Ectodermal cell (in vitro differentiated cells): ENCODE measurements around the gene CD300C.
"Not testable (repeated sequence)": the region's sequence is repeated elsewhere in the genome, so short reads cannot be mapped to it uniquely, and the experiment has no call there.

Source experiments
- H3K27ac ChIP-seq: 2 replicates; pipeline ENCODE4 v1.7.0; 2013; ENCODE audit warnings: mild to moderate bottlenecking, low read depth, low read length; ENCODE audit not compliant: insufficient read depth, poor library complexity, severe bottlenecking
- H3K27me3 ChIP-seq: 2 replicates; pipeline ENCODE4 v1.7.0; 2013; ENCODE audit warnings: mild to moderate bottlenecking, low read length; ENCODE audit not compliant: insufficient read depth, control insufficient read depth, poor library complexity, severe bottlenecking
- H3K36me3 ChIP-seq: one replicate; pipeline ENCODE4 v1.7.0; 2013; ENCODE audit warnings: low read length; ENCODE audit not compliant: control insufficient read depth, insufficient read depth
- H3K4me1 ChIP-seq: one replicate; pipeline ENCODE4 v1.7.0; 2013; ENCODE audit warnings: low read length; ENCODE audit not compliant: control insufficient read depth, insufficient read depth
- H3K4me3 ChIP-seq: 2 replicates; pipeline ENCODE4 v1.7.0; 2013; ENCODE audit warnings: low read depth, low read length, control low read depth; ENCODE audit not compliant: insufficient read depth
- H3K9me3 ChIP-seq: 2 replicates; pipeline ENCODE4 v1.7.0; 2013; ENCODE audit warnings: mild to moderate bottlenecking, low read length, moderate library complexity; ENCODE audit not compliant: control insufficient read depth
- WGBS, 2 experiments: methylation state at CpG; one replicate each; pipeline ENCODE4 v1.1.7; 2013; ENCODE audit warnings: missing lambda C conversion rate in 2 of 2; 5-methylcytosine and 5-hydroxymethylcytosine counted together

Gene CD300C

GRCh38 chr17:74524653-74525464, 21.1 kb downstream of the CD300C start:
- Histone ChIP-seq H3K9me3 (no peaks in the 10 kb centered on the region), H3K27me3 (no peaks in the 10 kb centered on the region), H3K4me3 (no peak overlapping the region), H3K4me1 (no peaks in the 10 kb centered on the region), H3K27ac (no peak overlapping the region), H3K36me3 (no peaks in the 10 kb centered on the region)
- WGBS, 2 experiments, result 90 to 91% methylated on average over 10 to 11 of the region's 11 CpGs

- H3K9me3 ChIP-seq, result no peaks in the 10 kb centered on the region
- no peak overlapping the region for H3K27ac ChIP-seq
- no peaks in the 10 kb centered on the region for H3K27me3 ChIP-seq
- H3K36me3 ChIP-seq, result no peaks in the 10 kb centered on the region
- no peaks in the 10 kb centered on the region for H3K4me1 ChIP-seq
- 80 to 90% methylated on average over 3 of the region's 3 CpGs for WGBS, 2 experiments
- H3K4me3 ChIP-seq, result no peak overlapping the region
These were observed 22.6 kb downstream of the CD300C start for GRCh38 chr17:74523308-74523707.

GRCh38 chr17:74522381-74523105, 23.4 kb downstream of the CD300C start:
- 81 to 83% methylated on average over 10 of the region's 10 CpGs for WGBS, 2 experiments
- Histone ChIP-seq H3K27ac (no peak overlapping the region), H3K36me3 (no peaks in the 10 kb centered on the region), H3K4me3 (no peak overlapping the region), H3K27me3 (no peaks in the 10 kb centered on the region), H3K9me3 (no peaks in the 10 kb centered on the region), H3K4me1 (no peaks in the 10 kb centered on the region)

GRCh38 chr17:74521701-74522201, 24.2 kb downstream of the CD300C start:
- Histone ChIP-seq H3K27ac (no peak overlapping the region), H3K4me3 (no peak overlapping the region), H3K36me3 (no peaks in the 10 kb centered on the region), H3K27me3 (no peaks in the 10 kb centered on the region), H3K9me3 (no peaks in the 10 kb centered on the region), H3K4me1 (no peaks in the 10 kb centered on the region)
- 90% methylated on average over 9 of the region's 9 CpGs for WGBS, 2 experiments

- H3K9me3 ChIP-seq, result no peaks in the 10 kb centered on the region
- no peaks in the 10 kb centered on the region for H3K27me3 ChIP-seq
- WGBS, 2 experiments, result 91 to 92% methylated on average over 21 of the region's 21 CpGs
- no peak overlapping the region for H3K27ac ChIP-seq
- no peaks in the 10 kb centered on the region for H3K4me1 ChIP-seq
- no peak overlapping the region for H3K4me3 ChIP-seq
- no peaks in the 10 kb centered on the region for H3K36me3 ChIP-seq
These were observed 25.0 kb downstream of the CD300C start for GRCh38 chr17:74520790-74521480.

DNA sequence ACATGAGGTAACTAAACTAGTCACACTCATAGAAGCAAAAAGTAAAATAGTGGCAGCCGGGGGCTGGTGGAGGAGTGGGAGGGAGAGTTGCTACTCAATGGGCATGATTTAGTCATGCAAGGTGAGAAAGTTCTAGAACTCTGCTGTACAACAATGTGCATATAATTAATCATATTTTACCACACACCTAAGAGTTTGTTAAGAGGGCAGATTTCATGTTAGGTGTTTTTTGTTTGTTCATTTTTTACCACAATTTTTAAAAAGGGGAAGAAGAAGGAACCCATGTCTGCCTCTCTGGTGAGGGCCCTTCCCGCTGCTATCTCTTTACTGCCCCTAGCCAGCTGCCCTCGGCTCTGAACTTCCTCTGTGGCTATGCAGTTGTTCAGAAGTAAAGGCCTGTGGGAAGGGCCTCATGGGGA, 25.9 kb downstream of the CD300C start:
- no peaks in the 10 kb centered on the region for H3K36me3 ChIP-seq
- H3K9me3 ChIP-seq, result no peaks in the 10 kb centered on the region
- H3K4me3 ChIP-seq, result no peak overlapping the region
- 85 to 90% methylated on average over 2 to 3 of the region's 3 CpGs for WGBS, 2 experiments
- no peaks in the 10 kb centered on the region for H3K4me1 ChIP-seq
- H3K27ac ChIP-seq, result no peak overlapping the region
- H3K27me3 ChIP-seq, result no peaks in the 10 kb centered on the region

DNA sequence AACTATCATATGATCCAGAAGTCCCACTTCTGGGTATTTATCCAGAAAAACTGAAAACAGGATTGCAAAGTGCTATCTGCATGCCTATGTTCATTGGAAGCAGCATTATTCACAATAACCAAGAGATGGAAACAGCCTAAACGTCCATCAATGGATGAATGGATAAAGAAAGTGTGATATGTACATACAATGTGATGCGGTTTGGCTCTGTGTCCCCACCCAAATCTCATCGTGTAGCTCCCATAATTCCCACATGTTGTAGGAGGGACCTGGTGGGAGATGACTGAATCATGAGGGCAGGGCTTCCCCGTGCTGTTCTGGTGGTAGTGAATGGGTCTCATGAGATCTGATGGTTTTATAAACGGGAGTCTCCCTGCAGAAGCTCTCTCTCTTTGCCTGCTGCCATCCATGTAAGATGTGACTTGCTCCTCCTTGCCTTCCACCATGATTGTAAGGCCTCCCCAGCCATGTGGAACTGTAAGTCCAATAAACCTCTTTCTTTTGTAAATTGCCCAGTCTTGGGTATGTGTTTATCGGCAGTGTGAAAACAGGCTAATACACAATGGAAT, 27.4 kb downstream of the CD300C start:
- not testable (repeated sequence) for H3K9me3 ChIP-seq, H3K36me3 ChIP-seq, H3K4me3 ChIP-seq, H3K27ac ChIP-seq, H3K27me3 ChIP-seq, H3K4me1 ChIP-seq
- 85 to 88% methylated on average over 6 of the region's 6 CpGs for WGBS, 2 experiments

GRCh38 chr17:74516561-74517328, 29.2 kb downstream of the CD300C start:
- Histone ChIP-seq H3K4me3 (no peak overlapping the region), H3K4me1 (no peaks in the 10 kb centered on the region), H3K27ac (no peak overlapping the region), H3K9me3 (no peaks in the 10 kb centered on the region), H3K27me3 (no peaks in the 10 kb centered on the region), H3K36me3 (no peaks in the 10 kb centered on the region)
- WGBS, 2 experiments, result 81 to 83% methylated on average over 3 of the region's 3 CpGs

GRCh38 chr17:74515941-74516340, 30.0 kb downstream of the CD300C start:
- Histone ChIP-seq H3K27ac (no peak overlapping the region), H3K9me3 (no peaks in the 10 kb centered on the region), H3K4me1 (no peaks in the 10 kb centered on the region), H3K36me3 (no peaks in the 10 kb centered on the region), H3K27me3 (no peaks in the 10 kb centered on the region), H3K4me3 (no peak overlapping the region)
- 76 to 79% methylated on average over 4 of the region's 4 CpGs for WGBS, 2 experiments
